Lower leg skin (tissue), 4 donors: Measurements from ENCODE around the gene TMEM212. TPM values are rescaled to one million over a fixed set of nuclear protein-coding genes. Genes with fewer than 3 reads are reported as not detected.

Source experiments
- DNase-seq, 2 donors: peaks; one replicate each; pipeline ENCODE4 v3.0.0-alpha.2; 2019; ENCODE audit warnings: low spot score in 2 of 2
- H3K4me3 ChIP-seq: fragments of 200-600 bp; sonication (generic); 2 replicates; pipeline ENCODE4 v1.5.1; 2017; ENCODE audit warnings: mild to moderate bottlenecking, low read depth; ENCODE audit not compliant: poor library complexity, severe bottlenecking
- CTCF ChIP-seq, 3 donors: fragments of 450-650 bp; IDR thresholded peaks; one replicate each; pipeline ENCODE4 v1.5.1; 2016; ENCODE audit warnings: antibody characterized with exemption in 3 of 3, mild to moderate bottlenecking in 3 of 3, moderate library complexity in 2 of 3
- POLR2A ChIP-seq, 2 donors: fragments of 450-650 bp; IDR thresholded peaks; one replicate each; pipeline ENCODE4 v1.6.1; 2016 to 2017; ENCODE audit warnings: antibody characterized with exemption in 2 of 2, mild to moderate bottlenecking in 1 of 2, moderate library complexity in 1 of 2
- WGBS, 2 donors: methylation state at CpG; one replicate each; pipeline ENCODE4 v1.1.5; 2018; 5-methylcytosine and 5-hydroxymethylcytosine counted together
- intact Hi-C: fragments of 100-400 bp; cut with DNase I; formaldehyde crosslinking; loops from one replicate; pipeline ENCODE4 v1.15.0; 2023; ENCODE audit warnings: low total_unique reads
- total RNA-seq, 4 donors: library from RNA; depleted of rRNA; stranded (reverse); fragments of >200 nt; gene quantifications; one replicate each; pipeline ENCODE4 v1.1.0, GENCODE V29; 2016

Gene TMEM212
- total RNA-seq, 4 donors from 2014 or later = not detected

- 84 to 88% methylated on average over 2 of the region's 2 CpGs for WGBS, 2 donors
- no peak overlapping the region for H3K4me3 ChIP-seq
- no peak for TF ChIP-seq POLR2A (IDR thresholded peaks at IDR 0.05)
- TF ChIP-seq CTCF (IDR thresholded peaks at IDR 0.05) = no peak
- DNase-seq = no peak
- intact Hi-C loops = loop anchor here (10.0 kb wide), 1 partner anchor 184 kb away; no protein-coding TSS in a partner anchor
These were observed 3.9 kb upstream of the TMEM212 start for GRCh38 chr3:171839270-171839669.

- 98 to 100% methylated on average over 2 of the region's 2 CpGs for WGBS, 2 donors
- no peak for DNase-seq
- TF ChIP-seq CTCF (IDR thresholded peaks at IDR 0.05) (no peak), POLR2A (IDR thresholded peaks at IDR 0.05) (no peak)
- intact Hi-C loops = no loop called here
- no peak overlapping the region for H3K4me3 ChIP-seq
These were observed 2.7 kb upstream of the TMEM212 start for GRCh38 chr3:171840445-171840810.

- intact Hi-C loops = no loop called here
- no peak for DNase-seq
- WGBS, 2 donors = 82 to 84% methylated on average over 6 of the region's 6 CpGs
These were observed 2.1 kb upstream of the TMEM212 start for GRCh38 chr3:171840811-171841619.

GRCh38 chr3:171841620-171842000 lies 1.5 kb upstream of the TMEM212 start:
- TF ChIP-seq POLR2A (IDR thresholded peaks at IDR 0.05) (no peak), CTCF (IDR thresholded peaks at IDR 0.05) (no peak)
- no peak overlapping the region for H3K4me3 ChIP-seq
- no peak for DNase-seq
- intact Hi-C loops = no loop called here
- 96 to 97% methylated on average over 1 of the region's 1 CpG for WGBS, 2 donors

More at GRCh38 chr3:171840811-171841619, 2.1 kb upstream of the TMEM212 start:
- TF ChIP-seq CTCF (IDR thresholded peaks at IDR 0.05) (no peak), POLR2A (IDR thresholded peaks at IDR 0.05) (no peak)
- no peak overlapping the region for H3K4me3 ChIP-seq

GRCh38 chr3:171844873-171845272 lies 1.7 kb downstream of the TMEM212 start:
- no peak overlapping the region for H3K4me3 ChIP-seq
- 88 to 93% methylated on average over 2 of the region's 2 CpGs for WGBS, 2 donors
- no peak for DNase-seq
- intact Hi-C loops = no loop called here
- no peak for TF ChIP-seq POLR2A (IDR thresholded peaks at IDR 0.05)
- TF ChIP-seq CTCF (IDR thresholded peaks at IDR 0.05) = no peak
